Neuronal stem cell (in vitro differentiated cells): ENCODE results near the gene RESF1.

Experiments used
- DNase-seq: peaks from one replicate; pipeline ENCODE4 v3.0.0-alpha.2; 2013; ENCODE audit warnings: low spot score
- H2AFZ ChIP-seq: one replicate; pipeline ENCODE4 v1.6.1; 2013; ENCODE audit warnings: mild to moderate bottlenecking, low read length, inconsistent platforms
- H2AK5ac ChIP-seq: 2 replicates; pipeline ENCODE4 v1.6.1; 2013; ENCODE audit warnings: low read depth, mild to moderate bottlenecking, inconsistent platforms, low read length, moderate library complexity, mixed read lengths
- H2BK120ac ChIP-seq: 2 replicates; pipeline ENCODE4 v1.6.1; 2013; ENCODE audit warnings: low read depth, mild to moderate bottlenecking, inconsistent platforms, low read length, moderate library complexity, mixed read lengths
- H2BK12ac ChIP-seq: one replicate; pipeline ENCODE4 v1.6.1; 2013; ENCODE audit warnings: low read length, inconsistent platforms
- H2BK15ac ChIP-seq: 2 replicates; pipeline ENCODE4 v1.6.1; 2013; ENCODE audit warnings: mild to moderate bottlenecking, low read length, inconsistent platforms, mixed read lengths
- H2BK5ac ChIP-seq: one replicate; pipeline ENCODE4 v1.6.1; 2013; ENCODE audit warnings: inconsistent platforms, mild to moderate bottlenecking, low read length, moderate library complexity
- H3K14ac ChIP-seq: one replicate; pipeline ENCODE4 v1.6.1; 2013; ENCODE audit warnings: low read length, inconsistent platforms
- H3K18ac ChIP-seq: 2 replicates; pipeline ENCODE4 v1.6.1; 2013; ENCODE audit warnings: low read length, inconsistent platforms
- H3K23ac ChIP-seq: 2 replicates; pipeline ENCODE4 v1.6.1; 2013; ENCODE audit warnings: low read depth, mild to moderate bottlenecking, mixed read lengths, low read length, inconsistent platforms; ENCODE audit not compliant: poor library complexity
- H3K27ac ChIP-seq: replicated peaks from 3 replicates; pipeline ENCODE4 v1.5.1; 2013; ENCODE audit warnings: low read length, inconsistent platforms
- H3K27me3 ChIP-seq, 3 experiments: 2 replicates each; pipeline ENCODE4 v1.6.1; 2013; ENCODE audit warnings: low read length in 3 of 3, mild to moderate bottlenecking in 2 of 3, inconsistent platforms in 1 of 3, low read depth in 1 of 3, mixed read lengths in 1 of 3, moderate library complexity in 1 of 3; ENCODE audit not compliant: control insufficient read depth in 3 of 3, insufficient read depth in 3 of 3
- H3K36me3 ChIP-seq, 2 donors: replicated peaks in 1 of 2; 2 replicates each; pipeline ENCODE4 v1.6.1; 2013; ENCODE audit warnings: low read length in 2 of 2; ENCODE audit not compliant: control insufficient read depth in 2 of 2, insufficient read depth in 2 of 2
- H3K4ac ChIP-seq: 2 replicates; pipeline ENCODE4 v1.6.1; 2013; ENCODE audit warnings: inconsistent platforms, mild to moderate bottlenecking, low read length, moderate library complexity
- H3K4me1 ChIP-seq, 2 donors: 1 replicate in 1 of 2; 2 replicates in 1 of 2; pipeline ENCODE4 v1.6.1; 2013; ENCODE audit warnings: low read length in 2 of 2, low read depth in 1 of 2; ENCODE audit not compliant: control insufficient read depth in 2 of 2, insufficient read depth in 1 of 2
- H3K4me2 ChIP-seq: one replicate; pipeline ENCODE4 v1.6.1; 2013; ENCODE audit warnings: mild to moderate bottlenecking, low read length, inconsistent platforms; ENCODE audit not compliant: insufficient read depth, poor library complexity, severe bottlenecking
- H3K4me3 ChIP-seq, 2 donors: 2 replicates each; pipeline ENCODE4 v1.5.1; 2013; ENCODE audit warnings: low read length in 2 of 2, mild to moderate bottlenecking in 2 of 2, inconsistent platforms in 1 of 2, moderate library complexity in 1 of 2
- H3K79me1 ChIP-seq: one replicate; pipeline ENCODE4 v1.6.1; 2013; ENCODE audit warnings: low read depth, mild to moderate bottlenecking, inconsistent platforms, low read length, moderate library complexity
- H3K9ac ChIP-seq: one replicate; pipeline ENCODE4 v1.6.1; 2013; ENCODE audit warnings: mild to moderate bottlenecking, low read depth, low read length, inconsistent platforms; ENCODE audit not compliant: poor library complexity
- H3K9me3 ChIP-seq, 2 donors: replicated peaks in 1 of 2; 2 replicates each; pipeline versions ENCODE3 to v1.6.1; 2013; ENCODE audit warnings: low read length in 2 of 2, mild to moderate bottlenecking in 2 of 2, inconsistent platforms in 1 of 2, low read depth in 1 of 2, mixed read lengths in 1 of 2, moderate library complexity in 1 of 2; ENCODE audit not compliant: control insufficient read depth in 2 of 2, insufficient read depth in 1 of 2
- H4K8ac ChIP-seq: one replicate; pipeline ENCODE4 v1.6.1; 2013; ENCODE audit warnings: low read depth, mild to moderate bottlenecking, inconsistent platforms, low read length, moderate library complexity
- H4K91ac ChIP-seq: one replicate; pipeline ENCODE4 v1.6.1; 2013; ENCODE audit warnings: low read length, low read depth, mild to moderate bottlenecking, inconsistent platforms; ENCODE audit not compliant: poor library complexity
- WGBS, 2 donors: extraction: QIAGEN DNeasy Blood & Tissue Kit; methylation state at CpG; one replicate each; pipeline ENCODE4 v1.1.7; 2013; ENCODE audit warnings: missing lambda C conversion rate in 2 of 2, mixed read lengths in 1 of 2; ENCODE audit not compliant: insufficient read length in 2 of 2, insufficient replicate concordance in 1 of 2; ENCODE audit errors: extremely low coverage in 2 of 2; 5-methylcytosine and 5-hydroxymethylcytosine counted together

Gene RESF1

GRCh38 chr12:31922341-31923062 lies 36.7 kb upstream of the RESF1 start:
- Histone ChIP-seq H2AK5ac (no peak overlapping the region), H3K27ac (no peak overlapping the region), H3K18ac (no peak overlapping the region), H3K9me3 (peaks cover 8 to 10% of the 10 kb centered on the region in 2 donors), H2AFZ (no peak overlapping the region), H3K9ac (no peak overlapping the region), H2BK120ac (no peak overlapping the region), H3K4ac (no peak overlapping the region), H4K8ac (no peak overlapping the region), H3K27me3 (no peaks in the 10 kb centered on the region), H3K4me2 (no peak overlapping the region), H2BK5ac (no peak overlapping the region), H3K79me1 (no peaks in the 10 kb centered on the region), H3K23ac (no peak overlapping the region), H3K4me3 (no peak overlapping the region), H2BK12ac (no peak overlapping the region), H2BK15ac (no peak overlapping the region), H3K36me3 (no peaks in the 10 kb centered on the region), H3K14ac (no peak overlapping the region), H4K91ac (no peak overlapping the region), H3K4me1 (peaks cover 0 to 3% of the 10 kb centered on the region in 2 donors)
- DNase-seq = no peak
- no CpG with 5 or more reads among the region's 1 CpG for WGBS, 2 donors

GRCh38 chr12:31923063-31923412 lies 36.2 kb upstream of the RESF1 start:
- H3K4me3 ChIP-seq = no peak overlapping the region
- no peak overlapping the region for H3K4ac ChIP-seq
- H3K36me3 ChIP-seq = no peaks in the 10 kb centered on the region
- H3K4me1 ChIP-seq = no peaks in the 10 kb centered on the region
- no peaks in the 10 kb centered on the region for H3K27me3 ChIP-seq
- H4K8ac ChIP-seq = no peak overlapping the region
- DNase-seq = no peak
- H3K27ac ChIP-seq = no peak overlapping the region
- no peak overlapping the region for H3K23ac ChIP-seq
- H3K18ac ChIP-seq = no peak overlapping the region
- H3K79me1 ChIP-seq = no peaks in the 10 kb centered on the region
- H2BK12ac ChIP-seq = no peak overlapping the region
- H3K14ac ChIP-seq = no peak overlapping the region
- H2BK120ac ChIP-seq = no peak overlapping the region
- no peak overlapping the region for H3K4me2 ChIP-seq
- no peak overlapping the region for H2AFZ ChIP-seq
- H3K9me3 ChIP-seq = peaks cover 8 to 10% of the 10 kb centered on the region in 2 donors
- WGBS, 2 donors = no CpG with 5 or more reads among the region's 2 CpGs
- H4K91ac ChIP-seq = no peak overlapping the region
- H2BK5ac ChIP-seq = no peak overlapping the region
- no peak overlapping the region for H2BK15ac ChIP-seq
- H2AK5ac ChIP-seq = no peak overlapping the region
- H3K9ac ChIP-seq = no peak overlapping the region

- H2BK5ac ChIP-seq = no peak overlapping the region
- H3K79me1 ChIP-seq = no peaks in the 10 kb centered on the region
- no peak for DNase-seq
- no peak overlapping the region for H2BK120ac ChIP-seq
- H2BK15ac ChIP-seq = no peak overlapping the region
- no peak overlapping the region for H3K23ac ChIP-seq
- no peak overlapping the region for H3K4me2 ChIP-seq
- H2BK12ac ChIP-seq = no peak overlapping the region
- no peak overlapping the region for H2AK5ac ChIP-seq
- peaks cover 0 to 3% of the 10 kb centered on the region in 2 donors for H3K9me3 ChIP-seq
- H2AFZ ChIP-seq = no peak overlapping the region
- H3K4ac ChIP-seq = no peak overlapping the region
- H3K27me3 ChIP-seq = no peaks in the 10 kb centered on the region
- H3K27ac ChIP-seq = no peak overlapping the region
- no CpG with 5 or more reads among the region's 8 CpGs for WGBS, 2 donors
- H3K4me3 ChIP-seq = no peak overlapping the region
- H3K14ac ChIP-seq = no peak overlapping the region
- H4K91ac ChIP-seq = no peak overlapping the region
- no peaks in the 10 kb centered on the region for H3K4me1 ChIP-seq
- H3K36me3 ChIP-seq = no peaks in the 10 kb centered on the region
- H3K9ac ChIP-seq = no peak overlapping the region
- no peak overlapping the region for H3K18ac ChIP-seq
- H4K8ac ChIP-seq = no peak overlapping the region
Observed at GRCh38 chr12:31928246-31929026, 30.8 kb upstream of the RESF1 start.

- H3K9ac ChIP-seq = no peak overlapping the region
- peaks cover 0 to 3% of the 10 kb centered on the region in 2 donors for H3K9me3 ChIP-seq
- no peak overlapping the region for H2BK120ac ChIP-seq
- no peaks in the 10 kb centered on the region for H3K4me1 ChIP-seq
- H4K91ac ChIP-seq = no peak overlapping the region
- H2AFZ ChIP-seq = no peak overlapping the region
- H2BK15ac ChIP-seq = no peak overlapping the region
- H2AK5ac ChIP-seq = no peak overlapping the region
- H3K4ac ChIP-seq = no peak overlapping the region
- H3K79me1 ChIP-seq = no peaks in the 10 kb centered on the region
- no CpG with 5 or more reads among the region's 5 CpGs for WGBS, 2 donors
- no peak for DNase-seq
- no peak overlapping the region for H3K18ac ChIP-seq
- H3K27me3 ChIP-seq = no peaks in the 10 kb centered on the region
- no peak overlapping the region for H3K27ac ChIP-seq
- H3K14ac ChIP-seq = no peak overlapping the region
- no peak overlapping the region for H3K23ac ChIP-seq
- no peak overlapping the region for H2BK5ac ChIP-seq
- H3K4me3 ChIP-seq = no peak overlapping the region
- no peak overlapping the region for H4K8ac ChIP-seq
- no peak overlapping the region for H3K4me2 ChIP-seq
- H2BK12ac ChIP-seq = no peak overlapping the region
- no peaks in the 10 kb centered on the region for H3K36me3 ChIP-seq
Observed at GRCh38 chr12:31929027-31929526, 30.1 kb upstream of the RESF1 start.
